NCI-H146 (cell line): Measurements from ENCODE around the gene SCEL.
A peak's percentile ranks its signal among the peaks of the same experiment; 100 is the strongest.
"Not testable (repeated sequence)": the region's sequence is repeated elsewhere in the genome, so short reads cannot be mapped to it uniquely, and the experiment has no call there.

ENCODE experiments used
- DNase-seq: peaks from one replicate; lab custom pipeline; 2025; lab: John Stamatoyannopoulos, UW

Gene SCEL

DNA sequence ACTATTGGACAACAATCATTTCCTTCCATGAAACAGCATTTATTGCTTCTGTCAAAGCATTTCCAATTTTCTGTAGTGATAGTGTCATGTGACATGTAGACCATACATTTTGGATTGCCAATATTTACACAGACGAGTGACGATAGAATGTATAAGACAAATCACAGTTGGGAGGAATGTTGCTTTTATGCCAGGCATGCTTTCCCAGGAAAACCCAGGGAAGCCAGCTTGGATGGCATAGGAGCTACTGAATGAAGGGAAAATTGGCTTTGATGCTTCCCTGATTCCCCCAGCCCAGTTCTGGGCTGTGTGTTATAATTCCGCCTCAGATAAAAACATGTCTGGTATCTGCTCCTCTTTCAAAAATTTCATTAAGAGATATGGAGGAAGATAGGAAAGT is 22.5 kb downstream of the SCEL start:
- DNase-seq: no peak

DNA sequence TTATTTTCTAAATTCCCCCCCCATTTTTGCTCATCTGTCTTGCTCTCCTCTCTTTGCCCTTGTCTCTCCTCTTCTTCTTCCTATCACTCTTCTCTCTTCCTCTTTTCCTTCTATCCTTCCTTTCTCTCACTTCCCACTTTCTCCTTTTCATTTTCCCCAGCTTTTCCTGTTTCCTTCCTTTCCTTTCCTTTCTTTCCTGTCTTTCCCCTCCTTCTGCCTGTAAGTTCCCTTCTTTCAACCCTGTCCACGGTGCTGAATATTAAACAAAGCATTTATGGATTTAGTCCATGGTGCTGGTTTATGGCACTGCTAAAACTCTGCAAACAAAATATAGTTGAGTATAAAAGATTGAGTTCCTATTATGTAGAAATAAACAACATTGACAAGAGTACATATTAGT is 27.6 kb downstream of the SCEL start:
- DNase-seq: no peak

DNA sequence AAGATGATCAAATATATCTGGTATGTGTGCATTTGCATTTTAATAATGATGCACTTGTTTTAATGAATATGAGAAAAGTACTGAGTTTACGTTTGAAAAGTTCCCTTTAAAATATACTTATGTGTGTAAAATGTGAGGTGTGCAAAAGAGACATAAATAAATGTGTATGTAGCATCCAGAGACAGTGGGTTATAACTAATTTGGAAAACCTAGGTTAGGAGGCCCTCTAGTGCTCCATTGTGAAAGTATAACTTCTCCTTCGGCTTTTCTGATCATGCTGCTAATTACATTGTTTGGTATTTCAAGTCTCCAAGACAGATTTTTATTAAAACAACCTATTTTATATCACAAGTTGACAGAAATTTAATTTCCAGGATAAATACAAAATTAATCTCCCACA is 30.1 kb downstream of the SCEL start:
- DNase-seq: peak; percentile 5

DNA sequence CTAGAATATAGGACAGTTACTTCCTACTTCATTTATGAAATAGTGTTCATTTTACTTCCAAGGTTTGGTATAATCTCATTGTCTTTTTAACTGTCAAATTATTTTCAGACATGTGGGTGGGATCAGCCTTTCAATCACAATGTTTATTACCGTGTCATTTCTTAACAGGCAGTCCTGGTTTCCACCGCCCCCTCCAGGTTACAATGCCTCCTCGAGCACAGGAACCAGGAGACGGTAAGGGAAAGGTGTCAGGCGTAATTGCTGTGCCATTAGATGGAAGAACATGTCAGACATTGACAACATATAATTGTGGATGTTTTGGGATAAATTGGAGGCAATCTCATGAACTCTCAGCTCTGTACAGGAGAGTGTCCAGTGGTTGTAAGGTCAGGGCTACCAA is 36.5 kb downstream of the SCEL start:
- DNase-seq: no peak

DNA sequence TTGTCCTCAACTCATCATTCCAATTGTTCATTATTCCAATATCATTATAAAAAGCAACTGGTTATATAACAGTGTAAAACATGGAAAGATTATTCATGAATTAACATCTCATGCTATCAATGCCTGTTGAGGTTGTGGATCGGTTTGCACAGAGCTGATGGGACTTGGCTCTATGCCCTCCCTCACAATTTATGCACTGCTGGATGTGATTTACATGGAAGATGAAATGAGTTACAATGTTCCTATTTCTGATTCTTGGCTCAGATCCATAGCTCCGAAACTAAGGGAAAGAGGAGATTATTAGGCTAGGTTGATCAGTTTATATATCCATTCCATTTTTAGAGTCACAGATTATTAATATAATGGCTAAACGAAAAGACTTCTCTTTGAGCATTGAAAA is 38.6 kb downstream of the SCEL start:
- no peak for DNase-seq

DNA sequence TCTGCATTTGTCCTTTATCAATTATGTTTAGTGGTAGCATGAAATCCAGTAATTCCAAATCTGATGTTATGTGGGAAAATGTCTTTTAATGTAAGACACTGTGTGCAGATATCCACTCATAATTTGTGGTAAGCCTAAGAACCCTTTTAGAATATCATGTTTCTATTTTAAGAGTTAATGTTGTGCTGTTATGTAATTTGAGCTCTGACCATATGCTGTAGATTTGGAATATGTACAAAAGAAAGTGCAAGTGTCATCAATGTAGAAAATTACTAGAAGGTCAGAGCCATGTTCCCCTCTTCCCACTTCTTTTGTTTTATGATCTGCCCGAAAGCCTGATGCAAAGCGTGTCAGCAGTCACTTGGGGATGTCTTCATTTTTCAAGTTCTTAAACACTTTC is 44.5 kb downstream of the SCEL start:
- no peak for DNase-seq

DNA sequence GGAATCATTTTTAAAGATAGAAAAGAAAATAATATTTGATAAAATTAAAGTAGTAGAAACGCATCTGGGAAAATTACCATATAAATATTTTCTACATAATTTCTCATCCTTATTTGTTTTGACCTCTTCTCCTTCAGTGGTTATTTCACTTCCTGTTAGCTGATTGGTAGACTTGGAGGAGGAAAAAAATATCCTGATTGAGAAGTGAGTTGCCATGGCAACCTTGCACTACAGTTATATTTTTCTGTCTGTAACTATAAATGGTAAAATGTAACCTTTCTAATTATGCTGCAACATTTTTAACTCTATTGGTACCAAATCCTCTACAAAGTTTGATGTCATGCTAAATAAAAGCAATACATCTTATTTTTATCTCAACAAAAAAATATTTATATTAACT is 45.2 kb downstream of the SCEL start:
- no peak for DNase-seq

DNA sequence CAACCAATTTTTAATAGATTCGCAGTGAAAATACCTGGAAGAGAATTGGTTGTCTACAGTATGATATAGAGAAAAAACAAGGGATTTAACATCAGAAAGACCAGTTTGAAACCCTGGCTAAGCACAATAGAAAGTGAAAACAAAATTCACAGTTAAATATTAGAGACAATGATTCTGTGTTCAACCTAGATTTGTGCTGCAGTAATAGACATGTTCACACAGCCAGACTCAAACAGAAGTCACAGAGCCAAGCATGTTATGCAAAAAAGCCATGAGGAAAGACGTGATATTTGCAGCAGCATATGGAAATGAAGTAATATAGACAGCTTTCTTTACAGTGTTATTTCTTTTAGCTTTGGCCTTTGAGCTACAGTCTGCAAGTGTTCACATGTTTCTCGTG is 48.1 kb downstream of the SCEL start:
- no peak for DNase-seq

DNA sequence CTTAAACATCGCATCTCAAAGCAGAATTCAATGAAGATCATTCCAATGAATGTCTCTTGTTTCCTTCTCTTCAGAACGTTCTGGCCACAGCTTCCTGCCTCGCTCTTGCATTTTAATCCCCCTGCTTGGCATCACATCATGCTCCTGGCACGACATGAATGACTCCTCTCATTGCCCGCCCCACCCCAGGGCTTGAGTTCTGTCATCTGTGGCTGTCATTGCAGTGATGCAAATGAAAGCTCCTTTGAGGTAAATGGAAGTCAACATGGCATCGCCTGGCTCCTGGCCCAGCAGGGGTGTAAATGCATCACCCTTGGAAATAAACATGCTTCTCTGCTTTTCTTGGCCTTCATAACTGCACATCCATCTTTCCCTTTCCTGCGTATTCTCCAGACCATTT is 48.6 kb downstream of the SCEL start:
- DNase-seq: no peak

DNA sequence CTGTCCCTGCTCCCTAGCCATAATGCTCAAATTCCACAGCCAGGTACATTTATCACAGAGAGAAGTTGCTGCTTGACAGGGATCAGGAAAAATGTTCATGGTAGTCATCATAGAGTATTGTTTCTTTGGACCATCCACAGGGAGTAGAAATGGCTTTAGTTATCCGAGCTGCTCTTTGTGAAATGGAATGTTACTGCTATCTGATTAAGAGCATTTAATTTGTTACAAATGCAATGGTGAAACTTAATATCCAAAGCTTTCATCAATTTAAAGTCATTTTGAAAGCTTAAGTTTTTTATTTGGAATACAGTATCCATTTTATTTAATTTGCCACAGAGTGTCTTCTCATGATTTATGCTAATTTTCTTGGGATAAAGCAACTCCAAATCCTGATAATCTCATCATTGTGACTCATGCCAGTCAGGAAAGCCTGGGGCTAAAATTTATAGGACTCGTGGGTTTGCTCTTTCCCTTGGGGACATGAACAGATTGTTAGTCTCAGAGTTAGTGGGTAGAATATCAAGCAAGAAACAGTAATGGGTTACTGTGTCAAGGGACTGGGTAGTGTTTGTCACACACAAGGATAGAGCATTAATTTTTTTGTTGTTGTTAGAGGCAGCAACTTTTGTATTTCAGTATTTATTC is 59.8 kb downstream of the SCEL start:
- no peak for DNase-seq

DNA sequence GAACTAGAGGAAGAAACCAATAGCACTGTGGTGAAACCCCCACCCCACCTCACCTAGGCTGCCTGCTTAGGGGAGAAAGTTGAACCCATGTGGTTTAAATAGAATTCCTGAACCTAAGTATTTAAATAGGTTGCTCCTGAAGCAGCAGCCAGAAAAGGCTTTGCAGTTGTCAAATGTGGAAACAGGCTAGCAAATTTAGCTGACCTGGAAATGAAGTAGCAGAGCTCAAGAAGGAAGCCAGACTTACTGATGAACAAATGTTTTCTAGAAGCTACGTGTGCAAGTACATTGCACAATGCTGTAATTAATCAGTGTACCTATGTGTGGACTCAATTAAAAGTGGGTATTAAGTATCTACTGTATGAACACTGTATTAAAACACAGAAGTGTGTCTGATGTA is 61.3 kb downstream of the SCEL start:
- DNase-seq: no peak

DNA sequence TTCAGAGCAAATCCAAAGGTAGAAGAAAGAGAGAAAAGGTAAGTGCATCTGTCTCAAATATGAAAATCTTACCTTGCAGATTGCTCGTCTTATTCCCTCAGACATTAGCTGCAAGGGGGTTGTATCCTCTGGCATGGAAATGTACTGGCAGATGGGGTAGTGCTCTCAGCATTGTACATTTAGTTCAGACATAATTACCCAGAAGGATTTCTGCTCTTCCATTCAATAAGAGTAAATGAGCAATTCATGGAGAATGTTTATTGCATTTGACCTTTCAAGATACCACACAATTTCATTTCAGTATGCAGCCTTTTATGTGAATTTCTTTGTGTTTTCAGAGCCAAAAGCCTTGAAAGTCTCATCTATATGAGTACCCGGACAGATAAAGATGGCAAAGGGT is 63.8 kb downstream of the SCEL start:
- DNase-seq: no peak

DNA sequence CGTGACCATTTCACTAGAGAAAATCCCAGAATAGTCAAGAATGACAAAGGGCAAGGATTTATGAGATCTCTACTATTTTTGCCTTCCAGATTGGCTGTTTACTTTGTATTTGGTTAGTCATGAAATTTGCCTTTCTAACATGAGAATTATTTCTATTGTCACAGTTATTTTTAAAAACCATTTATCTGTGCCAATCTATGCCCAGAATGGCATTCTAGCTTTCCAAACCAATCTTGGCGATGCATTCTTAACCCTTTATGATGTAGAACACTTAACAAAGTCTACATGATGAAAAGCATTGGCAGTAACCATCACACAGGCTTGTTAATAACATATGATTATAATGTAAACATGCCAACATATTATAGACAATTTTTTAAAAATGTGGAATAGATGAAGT is 65.2 kb downstream of the SCEL start:
- no peak for DNase-seq

DNA sequence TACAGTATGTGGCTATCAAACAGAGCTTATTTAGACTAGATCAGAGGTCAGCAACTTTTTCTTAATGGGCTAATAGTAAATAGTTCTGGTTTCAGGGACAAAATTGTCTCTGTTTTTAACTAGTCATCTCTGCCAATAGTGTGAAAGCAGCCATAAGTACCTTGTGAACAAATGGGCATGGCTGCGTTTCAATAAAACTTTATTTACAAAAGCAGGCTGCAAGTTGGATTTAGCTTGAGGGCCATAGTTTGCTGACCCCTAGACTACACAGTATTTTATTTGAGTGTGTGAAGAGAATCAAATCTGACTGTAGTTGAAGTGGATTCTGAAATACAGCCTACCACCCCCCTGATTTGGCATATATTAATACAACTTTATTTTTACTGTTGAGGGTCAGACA is 75.6 kb downstream of the SCEL start:
- DNase-seq: no peak

DNA sequence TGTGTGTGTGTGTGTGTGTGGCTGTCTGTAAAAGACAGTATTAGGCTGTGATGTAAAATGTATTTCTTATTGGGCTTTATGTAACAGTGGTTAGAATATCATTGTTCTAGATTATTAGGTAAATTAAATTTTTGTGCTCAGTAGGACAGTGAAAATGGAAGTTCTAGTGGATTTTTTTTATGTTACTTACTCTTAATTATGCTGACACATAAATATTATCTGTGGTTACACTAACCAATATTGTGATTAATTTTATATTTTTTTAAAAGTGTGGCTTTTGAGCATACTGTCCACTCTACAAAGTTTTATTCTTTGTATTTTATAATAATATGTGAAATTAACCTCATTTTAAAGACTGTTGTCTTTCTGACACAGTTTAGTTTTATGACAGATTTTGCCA is 80.5 kb downstream of the SCEL start:
- no peak for DNase-seq

DNA sequence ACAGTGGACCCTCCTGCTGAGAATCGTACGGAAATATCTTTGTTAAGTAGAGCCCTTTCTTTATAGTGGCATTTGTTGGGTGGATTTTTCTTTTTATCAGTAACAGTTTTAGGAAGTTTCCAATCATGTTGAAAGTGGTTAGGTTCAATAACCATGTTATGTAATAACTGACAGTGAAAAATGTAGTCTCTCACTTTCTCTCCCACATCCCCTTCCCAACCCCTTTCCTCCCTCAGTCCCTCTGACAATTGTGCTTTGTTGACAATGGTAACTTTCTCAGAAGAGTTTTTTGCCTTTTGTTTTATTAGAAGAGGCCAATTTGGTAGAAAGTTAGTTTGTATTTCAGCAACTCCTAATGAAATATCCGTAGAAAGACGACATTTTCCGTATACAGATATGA is 84.1 kb downstream of the SCEL start:
- DNase-seq: no peak

DNA sequence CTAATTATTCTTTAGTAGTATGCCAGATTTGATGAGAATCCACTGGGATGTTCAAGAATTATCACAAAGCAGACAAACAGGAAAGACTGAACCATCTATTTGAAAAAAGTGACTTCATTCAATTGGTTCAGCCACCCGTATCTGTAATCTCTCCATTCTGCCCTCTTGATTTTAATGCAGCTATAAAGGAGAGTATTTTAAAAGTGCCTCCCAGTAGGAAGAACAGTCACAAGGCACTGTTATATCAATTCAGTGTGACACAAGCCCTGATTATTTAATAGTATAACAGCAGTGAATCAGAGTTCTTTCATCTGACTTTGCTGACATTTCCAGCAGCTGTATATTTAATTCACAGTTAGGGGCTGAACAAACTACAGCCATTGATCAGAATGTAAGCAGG is 84.6 kb downstream of the SCEL start:
- no peak for DNase-seq

DNA sequence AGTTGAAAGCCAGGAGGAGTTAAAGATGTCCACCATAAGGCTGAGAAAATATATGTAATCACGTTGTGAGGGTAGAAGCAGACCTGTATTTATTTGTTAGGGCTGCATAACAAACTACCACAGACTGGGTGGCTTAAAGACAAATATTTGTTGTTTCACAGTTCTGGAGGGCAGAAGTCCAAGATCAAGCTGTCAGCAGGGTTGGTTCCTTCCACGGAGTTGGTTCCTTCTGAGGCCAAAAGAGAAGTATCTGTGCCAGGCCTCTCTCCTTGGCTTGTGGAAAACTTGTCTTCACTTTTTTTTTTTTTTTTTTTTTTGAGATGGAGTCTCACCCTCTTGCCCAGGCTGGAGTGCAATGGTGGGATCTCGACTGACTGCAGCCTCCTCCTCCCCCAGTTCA is 88.3 kb downstream of the SCEL start:
- DNase-seq: no peak

DNA sequence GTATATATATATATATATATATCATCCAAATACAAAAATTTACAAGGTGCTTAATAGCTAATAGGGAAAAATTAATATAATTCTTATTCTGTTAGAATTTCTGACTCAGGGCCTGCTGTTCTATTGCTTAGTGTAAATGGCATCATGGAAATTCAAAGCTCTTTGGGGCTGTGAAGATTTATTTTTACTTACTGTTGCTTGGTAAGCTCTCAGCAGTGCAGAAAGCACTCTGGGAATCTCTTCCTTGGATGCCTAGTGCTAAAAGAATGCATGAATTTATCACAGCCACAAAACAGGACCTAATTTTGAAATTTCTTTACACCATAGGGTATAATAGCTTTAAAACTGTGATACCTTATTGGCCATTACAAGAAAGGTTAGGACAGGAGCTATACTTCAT is 92.7 kb downstream of the SCEL start:
- no peak for DNase-seq

DNA sequence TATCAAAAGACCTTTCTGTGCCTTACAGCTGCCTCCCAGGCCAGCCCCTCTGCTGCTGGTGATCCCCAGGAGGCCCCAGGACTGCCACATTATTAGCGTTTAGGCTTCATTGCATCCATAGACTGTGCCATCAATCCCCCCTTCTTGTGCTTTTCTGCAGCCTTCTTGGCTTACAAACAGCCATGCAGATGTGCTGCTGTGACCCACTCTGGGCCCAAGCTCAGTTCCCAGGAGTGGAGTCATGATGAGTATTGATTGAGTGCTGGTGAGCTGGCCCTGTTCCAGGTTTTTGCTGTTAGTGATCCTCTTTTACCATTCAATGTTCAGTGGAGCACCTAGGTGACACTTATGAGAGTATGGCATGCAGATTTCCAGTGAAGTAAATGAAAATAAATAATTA is 102.1 kb downstream of the SCEL start:
- no peak for DNase-seq

DNA sequence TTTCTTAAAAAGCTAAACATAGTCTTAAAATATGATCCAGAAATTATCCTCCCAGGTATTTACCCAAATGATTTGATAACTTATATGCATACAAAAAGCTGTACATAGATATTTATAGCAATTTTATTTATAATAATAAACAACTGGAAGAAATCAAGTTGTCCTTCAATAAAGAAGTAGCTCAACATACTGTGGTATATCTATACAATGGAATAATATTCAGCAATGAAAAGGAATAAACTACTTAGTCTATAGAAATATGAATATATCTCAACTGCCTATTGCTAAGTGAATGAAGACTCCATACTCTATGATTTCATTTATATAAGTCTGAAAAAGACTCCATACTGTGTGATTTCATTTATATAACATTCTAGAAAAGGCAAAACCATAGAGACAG is 114.9 kb downstream of the SCEL start:
- no peak for DNase-seq

DNA sequence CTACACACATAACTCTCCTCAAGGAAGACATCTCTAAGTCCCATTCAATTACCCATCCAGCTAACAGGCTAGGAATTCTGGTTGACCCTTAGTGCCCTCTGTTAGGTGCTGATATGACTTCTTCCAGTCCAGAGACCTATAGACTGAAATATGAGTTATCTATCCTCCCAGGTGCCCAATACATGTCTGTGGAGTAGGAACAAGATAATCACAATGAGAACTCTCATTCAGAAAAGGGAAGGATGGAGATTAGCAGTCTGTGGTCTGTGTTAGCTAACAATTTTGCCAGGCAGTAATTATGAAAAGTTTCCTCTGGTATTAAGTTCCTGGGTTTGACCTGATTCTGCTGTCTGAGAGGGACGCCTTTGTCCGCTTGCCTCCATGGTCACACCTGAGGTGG is 117.8 kb downstream of the SCEL start:
- DNase-seq: no peak

DNA sequence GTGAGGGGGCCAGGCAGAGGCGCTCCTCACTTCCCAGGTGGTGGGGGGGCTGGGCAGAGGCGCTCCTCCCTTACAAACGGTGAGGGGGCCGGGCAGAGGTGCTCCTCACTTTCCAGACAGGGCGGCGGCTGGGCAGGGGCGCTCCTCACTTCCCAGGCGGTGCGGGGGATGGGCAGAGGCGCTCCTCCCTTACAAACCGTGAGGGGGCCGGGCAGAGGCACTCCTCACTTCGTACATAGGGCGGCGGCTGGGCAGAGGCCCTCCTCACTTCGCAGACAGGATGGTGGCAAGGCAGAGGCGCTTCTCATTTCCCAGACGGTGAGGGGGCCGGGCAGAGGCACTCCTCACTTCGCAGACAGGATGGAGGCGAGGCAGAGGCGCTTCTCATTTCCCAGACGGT is 124.5 kb downstream of the SCEL start:
- not testable (repeated sequence) for DNase-seq

DNA sequence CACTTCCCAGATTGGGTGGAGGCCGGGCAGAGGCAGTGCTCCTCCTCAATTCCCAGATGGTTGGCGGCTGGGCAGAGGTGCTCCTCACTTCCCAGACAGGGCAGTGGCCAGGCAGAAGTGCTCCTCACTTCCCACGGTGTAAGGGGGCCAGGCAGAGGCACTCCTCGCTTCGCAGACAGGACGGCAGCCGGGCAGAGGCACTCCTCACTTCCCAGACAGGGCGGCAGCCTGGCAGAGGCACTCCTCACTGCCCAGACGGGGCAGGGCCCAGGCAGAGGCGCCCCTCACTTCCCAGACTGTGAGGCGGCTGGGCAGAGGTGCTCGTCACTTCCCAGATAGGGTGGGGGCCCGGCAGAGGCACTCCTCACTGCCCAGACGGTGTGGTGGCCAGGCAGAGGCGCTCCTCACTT is 125.3 kb downstream of the SCEL start:
- no peak for DNase-seq

DNA sequence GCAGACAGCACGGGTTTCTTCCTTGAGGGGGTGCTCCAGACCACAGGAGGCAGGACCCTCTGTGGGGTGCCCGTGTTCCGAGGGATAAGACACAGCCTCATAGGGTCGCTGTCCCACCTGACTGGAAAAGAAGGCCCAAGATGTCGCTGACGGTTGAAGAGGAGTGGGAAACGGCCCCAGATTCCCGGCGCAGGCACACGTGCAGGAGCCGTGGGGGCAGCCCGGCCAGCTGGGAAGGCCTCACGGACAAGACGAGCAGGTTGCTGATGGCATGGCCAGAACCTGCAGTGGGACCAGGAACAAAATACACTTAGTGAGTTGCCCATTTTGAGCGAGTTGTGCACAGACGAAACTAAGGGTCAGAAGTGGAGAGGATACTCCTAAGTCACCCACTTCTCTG is 126.8 kb downstream of the SCEL start:
- not testable (repeated sequence) for DNase-seq
